ENCODE results near the gene C2CD4C. TPM values are rescaled to one million over a fixed set of nuclear protein-coding genes. Genes with fewer than 3 reads are reported as not detected.
"Not testable (repeated sequence)": the region's sequence is repeated elsewhere in the genome, so short reads cannot be mapped to it uniquely, and the experiment has no call there.

The C2CD4C gene
- total RNA-seq, 1 experiment from 2014 or later, result 9.2 TPM

DNA sequence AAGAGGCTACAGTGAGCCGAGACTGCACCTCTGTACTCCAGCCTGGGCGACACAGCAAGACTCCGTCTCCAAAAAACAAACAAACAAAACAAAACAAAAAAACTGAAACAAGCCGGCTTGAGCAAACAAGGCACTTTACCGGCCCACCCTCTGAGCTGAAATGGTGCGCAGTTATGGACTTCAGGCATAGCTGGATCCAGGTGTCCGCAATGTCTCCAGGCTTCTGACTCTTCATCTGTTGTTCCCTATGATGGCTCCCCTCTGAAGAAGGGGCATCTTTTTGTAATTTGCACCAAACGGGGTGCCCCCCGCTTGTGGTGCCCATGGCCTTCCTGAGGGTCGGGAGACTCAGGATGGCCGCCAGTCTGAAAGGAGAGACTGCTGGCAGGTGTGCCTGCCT is 6.2 kb downstream of the C2CD4C start:
- Histone ChIP-seq H3K4me3 (ENCODE audit: insufficient read depth, low read depth, low read length) (no peak overlapping the region), H3K36me3 (replicated peaks; ENCODE audit: control insufficient read depth, insufficient read depth, low read length) (no peaks in the 10 kb centered on the region), H3K27me3 (ENCODE audit: control insufficient read depth, insufficient read depth, low read length) (no peaks in the 10 kb centered on the region)
- no peak for DNase-seq

DNA sequence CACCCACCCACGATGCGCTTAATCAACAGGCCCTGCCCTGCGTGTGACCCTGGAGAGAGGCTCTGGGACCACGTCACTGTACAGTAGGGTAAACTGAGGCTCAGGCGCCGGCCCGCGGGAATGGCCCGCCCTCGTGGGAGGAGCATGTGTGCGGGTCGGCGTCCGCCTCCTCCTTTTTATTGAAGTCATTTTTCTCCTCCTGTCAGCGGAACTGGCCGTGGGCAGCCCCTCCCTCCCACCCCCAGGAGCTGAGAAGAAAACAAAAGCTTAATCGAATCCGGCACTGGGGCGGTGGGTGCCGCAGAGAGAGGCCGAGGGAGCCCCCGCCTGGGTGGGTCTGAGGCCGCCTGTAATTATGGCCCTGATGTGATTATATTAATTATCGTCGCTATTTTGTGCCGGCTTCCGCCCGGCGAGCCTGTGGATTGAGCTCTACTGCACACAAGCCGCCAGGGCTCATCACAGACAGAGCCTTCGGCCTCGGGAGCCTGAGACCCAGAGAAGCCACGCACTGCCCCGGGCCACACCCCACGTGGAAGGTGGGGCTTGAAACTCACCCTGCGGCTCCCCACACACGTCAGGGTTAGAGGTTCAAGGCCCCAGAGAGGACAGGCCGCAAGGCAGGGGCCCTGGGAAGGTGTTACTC is 7.0 kb downstream of the C2CD4C start:
- no peak overlapping the region for H3K4me3 ChIP-seq (ENCODE audit: insufficient read depth, low read depth, low read length)
- peak; percentile 62 for DNase-seq
- H3K36me3 ChIP-seq (replicated peaks; ENCODE audit: control insufficient read depth, insufficient read depth, low read length), result no peaks in the 10 kb centered on the region

DNA sequence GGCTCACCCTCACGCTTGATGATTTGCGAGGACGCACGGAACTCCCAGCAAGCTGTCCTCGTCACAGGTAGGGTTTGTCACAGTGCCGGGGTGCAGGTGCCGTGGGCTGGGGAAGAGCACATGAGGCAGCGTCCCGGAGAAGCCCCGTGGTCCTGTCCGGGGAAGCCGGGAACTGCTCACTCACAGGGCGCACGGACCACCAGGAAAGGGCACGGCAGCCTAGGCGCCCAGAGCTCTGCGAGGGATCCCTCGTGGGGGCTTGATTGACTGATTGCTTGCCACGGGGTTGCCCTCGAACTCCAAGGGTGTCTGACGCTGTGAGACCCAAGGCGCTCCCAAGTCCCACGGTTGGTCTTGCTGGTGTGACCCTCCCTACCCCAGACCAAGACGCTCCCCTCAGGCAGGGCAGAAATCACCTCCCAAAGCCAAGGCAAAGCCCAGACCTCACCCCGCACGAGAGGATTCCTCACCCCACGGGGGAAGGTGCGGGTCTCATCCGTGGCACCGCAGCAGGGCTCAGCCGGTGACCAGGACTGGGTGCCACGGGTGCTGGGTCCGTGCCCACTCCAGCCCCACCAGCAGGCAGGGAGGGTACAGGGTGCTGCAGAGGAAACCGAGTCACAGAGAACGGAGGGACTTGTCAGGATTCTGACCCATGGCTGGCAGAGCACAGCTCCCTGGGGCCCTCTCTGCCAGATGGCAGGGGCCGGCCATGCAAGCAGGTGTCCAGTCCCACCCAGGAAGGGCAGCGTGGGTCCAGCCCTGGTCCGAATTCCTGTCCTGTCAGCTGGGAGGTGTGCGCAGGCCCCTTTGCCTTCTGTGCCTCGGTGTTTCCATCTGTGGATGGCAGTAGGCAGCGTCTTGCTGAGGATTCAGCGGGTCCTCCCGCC is 7.7 kb downstream of the C2CD4C start:
- Histone ChIP-seq H3K36me3 (replicated peaks; ENCODE audit: control insufficient read depth, insufficient read depth, low read length) (no peaks in the 10 kb centered on the region), H3K27me3 (ENCODE audit: control insufficient read depth, insufficient read depth, low read length) (no peaks in the 10 kb centered on the region), H3K4me3 (ENCODE audit: insufficient read depth, low read depth, low read length) (no peak overlapping the region)
- DNase-seq, result peak; percentile 60

More for the DNA sequence above, 7.0 kb downstream of the C2CD4C start:
- no peaks in the 10 kb centered on the region for H3K27me3 ChIP-seq (ENCODE audit: control insufficient read depth, insufficient read depth, low read length)

DNA sequence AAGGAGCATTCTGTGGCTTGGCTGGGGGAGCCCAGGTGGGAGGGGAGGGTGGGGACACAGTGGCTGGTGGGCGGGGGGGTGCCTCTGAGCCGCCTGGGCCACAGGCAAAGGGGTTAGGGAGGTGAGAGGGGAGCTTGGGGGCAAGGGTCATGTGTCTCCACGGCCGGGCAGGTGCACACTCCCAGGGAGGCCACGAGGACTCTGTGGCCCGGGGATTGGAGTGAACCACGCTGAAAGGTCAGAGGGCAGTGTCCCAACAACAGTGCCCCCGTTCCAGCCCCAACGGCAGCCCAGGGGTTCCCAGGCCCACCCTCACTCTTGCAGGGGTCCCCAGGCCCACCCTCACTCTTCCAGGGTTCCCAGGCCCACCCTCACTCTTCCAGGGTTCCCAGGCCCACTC is 9.6 kb downstream of the C2CD4C start:
- no peaks in the 10 kb centered on the region for H3K36me3 ChIP-seq (replicated peaks; ENCODE audit: control insufficient read depth, insufficient read depth, low read length)
- peak; percentile 54 for DNase-seq
- H3K4me3 ChIP-seq (ENCODE audit: insufficient read depth, low read depth, low read length), result no peak overlapping the region
- H3K27me3 ChIP-seq (ENCODE audit: control insufficient read depth, insufficient read depth, low read length), result no peaks in the 10 kb centered on the region

GRCh38 chr19:398719-399118 is 10.2 kb downstream of the C2CD4C start:
- Histone ChIP-seq H3K27me3 (ENCODE audit: control insufficient read depth, insufficient read depth, low read length) (no peaks in the 10 kb centered on the region), H3K36me3 (replicated peaks; ENCODE audit: control insufficient read depth, insufficient read depth, low read length) (no peaks in the 10 kb centered on the region), H3K4me3 (ENCODE audit: insufficient read depth, low read depth, low read length) (no peak overlapping the region)
- DNase-seq, result no peak

- no peaks in the 10 kb centered on the region for H3K27me3 ChIP-seq (ENCODE audit: control insufficient read depth, insufficient read depth, low read length)
- H3K4me3 ChIP-seq (ENCODE audit: insufficient read depth, low read depth, low read length), result no peak overlapping the region
- no peaks in the 10 kb centered on the region for H3K36me3 ChIP-seq (replicated peaks; ENCODE audit: control insufficient read depth, insufficient read depth, low read length)
- DNase-seq, result no peak
Observed at GRCh38 chr19:397941-398706, 10.8 kb downstream of the C2CD4C start.

- no peak overlapping the region for H3K4me3 ChIP-seq (ENCODE audit: insufficient read depth, low read depth, low read length)
- DNase-seq, result no peak
- no peaks in the 10 kb centered on the region for H3K36me3 ChIP-seq (replicated peaks; ENCODE audit: control insufficient read depth, insufficient read depth, low read length)
- no peaks in the 10 kb centered on the region for H3K27me3 ChIP-seq (ENCODE audit: control insufficient read depth, insufficient read depth, low read length)
Observed at GRCh38 chr19:397321-397720, 11.6 kb downstream of the C2CD4C start.

- no peaks in the 10 kb centered on the region for H3K27me3 ChIP-seq (ENCODE audit: control insufficient read depth, insufficient read depth, low read length)
- no peaks in the 10 kb centered on the region for H3K36me3 ChIP-seq (replicated peaks; ENCODE audit: control insufficient read depth, insufficient read depth, low read length)
- no peak overlapping the region for H3K4me3 ChIP-seq (ENCODE audit: insufficient read depth, low read depth, low read length)
- no peak for DNase-seq
Observed at GRCh38 chr19:395467-395866, 13.5 kb downstream of the C2CD4C start.

DNA sequence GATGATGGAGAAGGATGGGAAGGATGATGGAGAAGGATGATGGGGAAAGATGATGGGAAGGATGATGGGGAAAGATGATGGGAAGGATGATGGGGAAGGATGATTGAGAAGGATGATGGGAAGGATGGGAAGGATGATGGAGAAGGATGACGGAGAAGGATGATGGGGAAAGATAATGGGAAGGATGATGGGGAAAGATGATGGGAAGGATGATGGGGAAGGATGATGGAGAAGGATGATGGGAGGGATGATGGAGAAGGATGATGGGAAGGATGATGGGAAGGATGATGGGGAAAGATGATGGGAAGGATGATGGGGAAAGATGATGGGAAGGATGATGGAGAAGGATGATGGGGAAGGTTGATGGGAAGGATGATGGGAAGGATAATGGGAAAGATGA is 14.1 kb downstream of the C2CD4C start:
- not testable (repeated sequence) for H3K27me3 ChIP-seq (ENCODE audit: control insufficient read depth, insufficient read depth, low read length); DNase-seq; H3K4me3 ChIP-seq (ENCODE audit: insufficient read depth, low read depth, low read length); H3K36me3 ChIP-seq (replicated peaks; ENCODE audit: control insufficient read depth, insufficient read depth, low read length)

DNA sequence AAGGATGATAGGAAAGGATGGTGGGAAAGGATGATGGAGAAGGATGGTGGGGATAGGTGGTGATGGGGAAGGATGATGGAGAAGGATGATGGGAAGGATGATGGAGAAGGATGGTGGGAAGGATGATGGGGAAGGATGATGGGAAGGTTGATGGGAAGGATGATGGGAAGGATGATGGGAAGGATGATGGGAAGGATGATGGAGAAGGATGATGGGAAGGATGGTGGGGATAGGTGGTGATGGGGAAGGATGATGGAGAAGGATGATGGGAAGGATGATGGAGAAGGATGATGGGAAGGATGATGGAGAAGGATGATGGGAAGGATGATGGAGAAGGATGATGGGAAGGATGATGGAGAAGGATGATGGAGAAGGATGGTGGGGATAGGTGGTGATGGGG is 15.4 kb downstream of the C2CD4C start:
- DNase-seq; H3K27me3 ChIP-seq (ENCODE audit: control insufficient read depth, insufficient read depth, low read length); H3K36me3 ChIP-seq (replicated peaks; ENCODE audit: control insufficient read depth, insufficient read depth, low read length); H3K4me3 ChIP-seq (ENCODE audit: insufficient read depth, low read depth, low read length): not testable (repeated sequence)

DNA sequence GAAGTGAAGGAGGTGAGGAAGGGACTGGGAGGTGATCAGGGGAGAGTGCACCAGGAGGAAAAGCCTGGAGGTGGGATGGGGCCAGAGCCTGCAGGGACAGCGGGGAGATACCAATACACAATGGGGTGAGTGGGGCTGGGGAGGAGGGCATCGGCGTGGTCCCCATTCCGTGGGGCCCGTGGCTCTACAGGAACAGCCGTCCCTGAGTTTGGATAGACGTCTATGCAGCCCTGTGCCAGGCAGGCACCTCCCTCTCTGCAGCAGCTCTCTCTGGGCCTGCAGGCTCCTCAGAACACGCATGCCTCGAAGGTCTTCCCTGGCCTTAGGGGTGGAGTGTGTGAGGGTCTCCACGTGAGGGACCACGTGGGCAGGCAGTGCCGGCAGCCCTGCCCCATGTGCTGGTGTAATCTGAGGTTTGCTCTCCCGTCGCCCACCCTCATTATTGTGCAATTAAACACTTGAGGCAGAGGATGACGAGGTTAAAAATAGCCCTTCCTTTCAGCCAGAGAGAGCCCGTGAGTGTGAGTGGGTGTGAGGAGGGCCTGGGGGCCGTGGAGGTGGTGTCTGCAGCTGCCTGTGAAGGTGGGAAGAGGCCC is 16.5 kb downstream of the C2CD4C start:
- no peak for DNase-seq
- no peaks in the 10 kb centered on the region for H3K27me3 ChIP-seq (ENCODE audit: control insufficient read depth, insufficient read depth, low read length)
- no peak overlapping the region for H3K4me3 ChIP-seq (ENCODE audit: insufficient read depth, low read depth, low read length)

GRCh38 chr19:391726-392374 is 17.1 kb downstream of the C2CD4C start:
- DNase-seq, result no peak
- Histone ChIP-seq H3K4me3 (ENCODE audit: insufficient read depth, low read depth, low read length) (no peak overlapping the region), H3K36me3 (replicated peaks; ENCODE audit: control insufficient read depth, insufficient read depth, low read length) (no peaks in the 10 kb centered on the region)

More for the DNA sequence above, 16.5 kb downstream of the C2CD4C start:
- H3K36me3 ChIP-seq (replicated peaks; ENCODE audit: control insufficient read depth, insufficient read depth, low read length), result no peaks in the 10 kb centered on the region

DNA sequence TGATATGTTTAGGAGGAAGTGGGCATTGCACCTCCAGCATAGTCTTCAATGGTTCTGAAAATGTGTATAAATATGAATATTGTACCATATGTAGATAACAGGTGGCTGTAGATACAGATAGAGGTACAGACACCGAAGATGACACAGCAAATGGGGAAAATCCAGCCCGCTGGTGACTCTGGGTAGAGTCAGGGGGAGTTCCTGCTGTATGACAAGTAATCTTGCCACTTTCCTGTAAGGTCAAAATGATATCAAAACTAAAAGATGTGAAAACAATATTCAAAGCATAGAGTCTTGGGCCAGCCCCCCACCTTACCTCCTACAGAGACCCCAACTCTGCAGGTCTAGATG is 17.8 kb downstream of the C2CD4C start:
- H3K27me3 ChIP-seq (ENCODE audit: control insufficient read depth, insufficient read depth, low read length), result no peaks in the 10 kb centered on the region
- H3K36me3 ChIP-seq (replicated peaks; ENCODE audit: control insufficient read depth, insufficient read depth, low read length), result no peaks in the 10 kb centered on the region
- H3K4me3 ChIP-seq (ENCODE audit: insufficient read depth, low read depth, low read length), result no peak overlapping the region
- no peak for DNase-seq

More at GRCh38 chr19:391726-392374, 17.1 kb downstream of the C2CD4C start:
- H3K27me3 ChIP-seq (ENCODE audit: control insufficient read depth, insufficient read depth, low read length), result no peaks in the 10 kb centered on the region

Data from H7 (cell line).